ENCODE data around the gene MYBPC3.

The MYBPC3 gene

DNA sequence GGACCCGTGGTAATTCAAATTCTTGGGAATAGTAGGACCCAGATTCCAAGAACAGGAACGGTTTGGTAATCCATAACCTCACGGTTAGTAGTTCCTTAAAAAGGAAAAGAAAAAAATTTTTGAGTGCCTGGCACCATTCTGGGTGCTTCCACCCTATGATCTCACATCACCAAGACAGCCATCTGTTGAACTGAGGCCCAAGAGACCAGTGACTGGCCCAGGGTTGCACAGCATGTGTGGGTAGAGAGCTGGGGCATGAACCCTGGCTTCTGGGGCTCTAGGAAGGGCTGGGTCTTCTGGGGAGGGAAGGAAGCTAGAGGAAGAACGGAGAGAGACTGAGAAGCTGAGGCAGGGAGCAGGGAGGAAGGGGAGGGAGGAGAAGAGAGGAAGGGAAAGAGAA is 30.6 kb upstream of the MYBPC3 start:
- DNase-seq: no peak

GRCh38 chr11:47380078-47380477 is 27.6 kb upstream of the MYBPC3 start:
- DNase-seq: no peak

- DNase-seq: no peak
Observed at GRCh38 chr11:47379317-47379716, 26.8 kb upstream of the MYBPC3 start.

- no peak for DNase-seq
Observed at GRCh38 chr11:47378836-47379170, 26.3 kb upstream of the MYBPC3 start.

GRCh38 chr11:47378010-47378835 is 25.7 kb upstream of the MYBPC3 start, which contains the start of gene SPI1:
Gene SPI1 (minus strand): TSS chr11:47378547. CDS start chr11:47378353, 194 bp downstream.
- DNase-seq: no peak

DNA sequence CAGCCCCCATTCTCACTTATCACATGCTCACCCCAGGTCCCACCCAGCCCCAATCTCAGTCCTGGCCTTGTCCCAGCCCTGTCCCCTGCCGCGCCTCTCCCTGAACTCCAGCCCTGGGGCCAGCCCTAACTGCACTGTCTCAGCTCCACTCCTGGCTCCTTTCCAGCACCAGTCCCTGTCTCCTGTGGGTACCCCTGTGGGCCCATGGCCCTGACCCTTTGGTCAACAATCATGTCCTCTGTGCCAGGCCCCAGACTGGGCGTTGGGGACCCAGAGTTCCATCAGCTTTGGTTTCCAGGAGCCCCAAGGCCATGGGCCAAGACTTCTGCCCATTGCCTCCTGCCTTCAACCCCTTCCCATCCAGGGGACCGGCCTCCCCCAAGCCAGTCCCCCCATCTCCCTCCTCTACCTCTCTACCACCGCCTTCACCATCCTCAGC is 25.1 kb upstream of the MYBPC3 start:
- no peak for DNase-seq

DNA sequence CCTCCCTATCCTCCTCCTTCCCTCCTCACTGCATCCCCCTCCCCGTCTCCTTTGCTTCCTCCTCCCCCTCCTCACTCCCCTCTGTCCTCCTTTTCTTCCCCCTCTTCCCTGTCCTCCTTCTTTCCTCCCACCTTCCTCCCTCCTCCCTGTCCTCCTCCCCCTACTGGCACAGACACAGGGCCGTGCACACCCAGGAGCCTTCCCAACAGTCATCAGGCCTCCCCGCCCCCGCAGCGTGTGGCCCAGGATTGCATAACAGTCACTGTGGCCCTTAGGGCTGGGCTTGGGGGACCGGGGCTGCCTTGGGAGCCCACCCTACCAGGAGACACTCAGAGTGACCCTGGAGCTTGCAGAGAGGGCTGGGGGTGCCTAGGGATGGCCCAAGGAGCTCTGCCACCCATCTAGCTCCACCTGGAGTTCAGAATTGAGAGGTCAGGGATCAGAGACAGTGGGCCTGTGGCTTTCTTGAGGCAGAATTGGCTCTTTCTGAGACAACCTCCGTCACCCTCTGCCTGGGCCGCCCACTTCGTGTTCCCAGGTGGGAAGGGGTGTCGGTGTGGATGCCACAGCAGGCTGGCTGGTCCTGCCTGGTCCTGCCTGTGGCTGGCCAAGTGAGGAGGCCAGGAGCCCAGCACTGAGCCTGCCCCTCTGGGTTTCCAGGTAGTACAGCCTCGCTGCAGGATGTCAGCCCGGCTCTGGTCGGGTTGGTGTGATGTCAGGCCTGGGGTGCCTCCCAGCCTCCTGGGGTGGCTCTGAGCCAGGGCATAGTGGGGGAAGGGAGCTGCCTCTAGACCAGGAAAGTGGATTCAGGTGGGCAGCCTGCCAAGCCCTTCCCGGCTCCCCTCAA is 24.2 kb upstream of the MYBPC3 start:
- no peak for DNase-seq

DNA sequence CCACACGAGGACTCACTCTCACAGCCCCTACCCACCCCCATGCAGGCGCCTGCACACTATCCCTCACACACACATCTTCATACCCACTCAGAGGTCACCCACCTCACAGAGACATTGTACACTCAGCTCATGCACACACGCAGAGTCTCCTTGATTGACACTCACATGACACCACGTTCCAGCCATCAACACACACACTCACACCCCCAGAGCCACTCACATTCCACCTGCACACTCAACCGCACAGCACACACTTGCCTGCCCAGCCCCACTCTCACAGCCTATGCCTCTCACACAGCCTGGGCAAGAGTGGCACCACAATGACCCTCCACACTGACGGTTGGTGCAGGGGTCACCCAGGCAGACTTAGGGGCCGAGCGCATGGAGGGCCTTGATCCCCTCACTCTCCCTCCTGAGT is 23.6 kb upstream of the MYBPC3 start:
- no peak for DNase-seq

DNA sequence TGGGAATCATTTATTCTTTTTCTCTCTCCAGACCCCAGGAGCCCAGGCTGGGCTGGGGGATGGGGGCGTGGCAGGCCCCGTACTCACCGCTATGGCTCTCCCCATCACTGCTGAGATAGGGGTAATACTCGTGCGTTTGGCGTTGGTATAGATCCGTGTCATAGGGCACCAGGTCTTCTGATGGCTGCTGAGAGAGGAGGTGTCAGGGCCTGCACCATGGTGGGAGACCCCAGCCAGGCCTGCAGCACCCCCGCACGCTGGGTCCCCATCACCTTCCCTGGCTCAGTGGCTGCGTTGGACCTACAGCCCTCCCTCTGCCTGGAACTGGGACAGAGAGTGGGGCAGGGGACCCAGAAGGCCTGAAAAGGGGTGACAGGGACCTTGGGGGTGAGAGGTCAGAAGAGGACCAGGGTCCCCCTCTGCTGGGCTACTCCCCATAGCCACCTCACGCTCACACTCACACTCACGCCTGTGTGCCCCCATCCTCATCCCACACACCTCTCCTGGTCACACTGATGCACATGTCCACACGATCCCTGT is 23.1 kb upstream of the MYBPC3 start:
- no peak for DNase-seq

DNA sequence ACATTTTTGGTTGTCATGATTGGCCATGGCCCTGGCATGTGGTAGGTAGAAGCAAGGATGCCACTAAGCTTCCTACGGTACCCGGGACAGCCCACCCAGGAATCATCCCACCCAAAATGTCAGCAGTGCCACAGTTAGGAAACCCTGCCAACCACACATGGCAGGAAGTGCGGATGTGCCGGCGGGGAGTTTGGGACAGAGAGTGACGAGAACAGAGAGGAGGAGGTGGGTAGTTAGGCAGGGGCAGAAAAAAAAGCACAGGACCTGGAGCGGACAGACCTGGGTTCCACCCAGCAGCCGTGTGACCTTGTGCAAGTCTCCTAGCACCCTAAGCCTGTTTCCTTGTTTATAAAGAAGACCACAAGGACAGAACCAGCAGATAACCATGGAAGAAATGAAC is 22.5 kb upstream of the MYBPC3 start:
- no peak for DNase-seq

DNA sequence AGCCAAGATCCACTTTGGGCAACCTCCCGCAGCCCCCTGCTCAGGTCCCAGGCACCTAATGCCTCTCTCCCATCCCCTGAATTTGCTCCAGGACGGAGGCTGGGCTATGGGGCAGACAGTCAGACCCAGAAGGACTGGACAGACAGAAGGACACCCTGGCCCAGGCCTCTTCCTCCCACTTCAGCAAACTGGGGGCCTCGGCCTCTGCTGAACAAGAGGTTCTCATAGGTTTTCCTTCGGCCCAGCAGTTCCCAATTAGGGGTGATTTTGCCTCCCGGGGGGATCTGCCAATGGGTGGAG is 22.2 kb upstream of the MYBPC3 start:
- no peak for DNase-seq

DNA sequence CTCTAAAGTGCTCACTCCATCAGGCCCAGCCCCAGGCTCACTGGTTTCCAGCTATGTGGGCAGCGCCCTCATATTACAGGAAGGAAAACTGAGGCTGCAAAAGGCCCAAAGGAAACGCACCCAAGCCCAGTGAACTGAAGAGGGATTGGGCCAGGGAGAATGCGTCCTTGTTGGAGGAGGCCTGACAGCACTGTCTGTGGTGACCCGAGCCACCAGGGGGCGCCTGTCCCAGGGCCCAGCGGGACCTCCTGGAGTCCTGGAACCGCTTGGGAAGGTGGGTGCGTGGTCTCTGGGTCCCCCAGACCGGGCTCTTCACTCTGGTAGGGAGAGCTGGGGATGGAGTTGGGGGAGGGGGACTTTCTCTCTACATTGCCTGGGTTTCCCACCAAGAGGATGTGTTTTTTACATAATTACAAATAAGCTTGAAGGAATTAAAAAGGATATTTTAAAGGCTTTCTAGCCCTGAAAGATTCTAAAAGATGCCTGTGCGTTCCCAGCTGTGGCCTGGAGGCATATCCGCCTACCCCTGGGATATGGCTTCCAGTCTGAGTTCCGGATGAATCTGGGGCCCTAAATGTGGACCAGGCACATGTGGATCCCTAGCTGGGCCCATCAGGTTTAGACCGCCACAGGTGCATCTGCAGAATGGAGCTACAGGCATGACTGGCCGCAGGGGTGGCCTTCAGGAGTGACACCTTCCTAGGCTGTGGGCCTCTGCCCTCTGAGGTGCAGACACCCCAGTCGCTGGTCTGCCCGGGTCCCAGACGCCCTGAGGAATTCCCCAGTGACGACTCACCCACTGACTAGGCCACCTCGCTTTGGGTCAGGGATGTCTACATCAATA is 21.6 kb upstream of the MYBPC3 start:
- peak; percentile 71 to 84 (median 77) for DNase-seq

DNA sequence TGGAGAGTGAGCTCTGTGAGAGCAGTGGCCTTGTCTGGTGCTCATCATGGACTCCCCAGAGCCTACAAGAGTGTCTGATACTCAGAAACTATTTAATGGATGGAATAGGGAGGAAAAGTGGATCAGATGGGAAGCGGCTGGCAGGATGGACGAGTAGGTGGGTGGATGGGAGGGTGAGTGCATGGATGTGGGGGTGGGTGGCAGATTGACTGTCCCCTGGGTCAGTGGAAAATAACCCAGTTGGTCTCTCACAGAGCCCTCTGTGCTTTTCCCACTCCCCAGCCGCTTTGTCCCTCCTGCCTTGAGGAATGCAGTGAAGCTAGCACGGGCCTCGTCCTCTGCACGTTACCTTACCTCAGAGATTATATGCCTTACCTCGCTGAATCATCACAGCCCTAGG is 19.9 kb upstream of the MYBPC3 start:
- no peak for DNase-seq

GRCh38 chr11:47369676-47370075 is 17.2 kb upstream of the MYBPC3 start:
- no peak for DNase-seq

- DNase-seq: no peak
Observed at GRCh38 chr11:47366020-47366490, 13.6 kb upstream of the MYBPC3 start.

GRCh38 chr11:47361419-47361818 is 8.9 kb upstream of the MYBPC3 start:
- DNase-seq: no peak

DNA sequence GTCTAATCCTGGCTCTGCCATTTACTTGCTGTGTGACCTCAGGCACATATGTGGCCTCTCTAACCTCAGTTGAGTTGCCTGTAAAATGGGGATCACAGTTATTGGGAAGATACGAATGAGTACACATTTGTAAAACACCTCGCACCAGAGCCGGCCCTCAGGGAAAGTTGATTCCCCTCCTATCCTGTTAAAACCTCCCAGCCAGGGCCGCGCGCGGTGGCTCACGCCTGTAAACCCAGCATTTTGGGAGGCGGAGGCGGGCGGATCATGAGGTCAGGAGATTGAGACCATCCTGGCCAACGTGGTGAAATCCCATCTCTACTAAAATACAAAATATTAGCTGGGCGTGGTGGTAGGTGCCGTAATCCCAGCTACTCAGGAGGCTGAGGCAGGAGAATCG is 7.8 kb upstream of the MYBPC3 start:
- no peak for DNase-seq

DNA sequence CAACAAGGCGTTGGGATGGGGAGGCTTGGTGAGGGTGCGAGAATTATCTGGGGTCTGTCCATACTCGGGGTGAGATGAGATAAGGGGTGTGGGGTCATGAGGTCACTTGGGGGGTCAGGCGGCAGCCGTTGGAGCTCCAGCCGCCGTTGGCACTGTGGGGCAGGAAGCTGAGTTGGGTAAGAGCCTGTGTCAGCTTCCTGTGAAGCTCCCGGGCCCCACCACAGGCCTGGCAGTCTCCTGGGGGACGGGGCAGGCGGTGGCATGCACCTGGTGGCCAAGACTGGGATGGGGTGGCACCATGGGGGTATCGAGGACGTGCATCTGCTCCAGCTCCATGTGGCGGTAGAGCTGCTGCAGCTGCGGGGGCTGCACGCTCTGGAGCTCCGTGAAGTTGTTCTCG is 7.1 kb upstream of the MYBPC3 start:
- DNase-seq: peak in 1 of 5 donors; percentile 50

GRCh38 chr11:47359162-47359561 is 6.7 kb upstream of the MYBPC3 start:
- no peak for DNase-seq

- DNase-seq: no peak
Observed at GRCh38 chr11:47358731-47359051, 6.2 kb upstream of the MYBPC3 start.

- DNase-seq: no peak
Observed at GRCh38 chr11:47357985-47358730, 5.7 kb upstream of the MYBPC3 start.

- no peak for DNase-seq
Observed at GRCh38 chr11:47356998-47357329, 4.5 kb upstream of the MYBPC3 start.
